Kidney (tissue), 14 donors: ENCODE results near the gene KNCN. TPM values are rescaled to one million over a fixed set of nuclear protein-coding genes. Genes with fewer than 3 reads are reported as not detected.

Source experiments
- DNase-seq, 5 donors: peaks; one replicate each; pipeline ENCODE4 v3.0.0-alpha.2; 2013 to 2020
- FAIRE-seq: peaks from 2 replicates; lab custom pipeline; 2012; peaks lifted over from hg19 to GRCh38; lab: Jason Lieb, UNC
- H3K27ac ChIP-seq, 2 donors: one replicate each; pipeline ENCODE4 v1.7.0; 2013; ENCODE audit warnings: low read depth in 2 of 2, low read length in 2 of 2, inconsistent platforms in 1 of 2
- H3K27me3 ChIP-seq: one replicate; pipeline ENCODE4 v1.7.1; 2013; ENCODE audit warnings: low read length, inconsistent platforms; ENCODE audit not compliant: control insufficient read depth, insufficient read depth
- H3K36me3 ChIP-seq, 3 donors: one replicate each; pipeline versions ENCODE4 v1.7.0 to v1.7.1; 2013; ENCODE audit warnings: low read length in 3 of 3, control low read depth in 1 of 3, inconsistent platforms in 1 of 3; ENCODE audit not compliant: insufficient read depth in 3 of 3, control insufficient read depth in 2 of 3
- H3K4me1 ChIP-seq, 3 donors: one replicate each; pipeline versions ENCODE4 v1.7.0 to v1.7.1; 2013; ENCODE audit warnings: low read length in 3 of 3, inconsistent platforms in 1 of 3, low read depth in 1 of 3; ENCODE audit not compliant: control insufficient read depth in 2 of 3, insufficient read depth in 2 of 3
- H3K4me3 ChIP-seq, 3 donors: one replicate each; pipeline versions ENCODE4 v1.7.0 to v1.8.1; 2013; ENCODE audit warnings: low read length in 3 of 3, control low read depth in 1 of 3, inconsistent platforms in 1 of 3
- H3K9ac ChIP-seq, 3 donors: one replicate each; pipeline versions ENCODE4 v1.7.0 to v1.7.1; 2013; ENCODE audit warnings: low read length in 3 of 3, control low read depth in 1 of 3, inconsistent platforms in 1 of 3
- H3K9me3 ChIP-seq, 3 donors: one replicate each; pipeline versions ENCODE4 v1.7.0 to v1.7.1; 2013; ENCODE audit warnings: low read length in 3 of 3, control low read depth in 1 of 3, inconsistent platforms in 1 of 3; ENCODE audit not compliant: control insufficient read depth in 2 of 3, insufficient read depth in 1 of 3
- intact Hi-C: fragments of 100-400 bp; cut with DNase I; formaldehyde crosslinking; loops from one replicate; pipeline ENCODE4 v1.11.1; 2022
- polyA plus RNA-seq: library from polyadenylated mRNA; stranded (reverse); fragments of 350-450 nt; fragmentation: Illumina TruSeq; extraction: RNeasy Lipid Tissue Mini Kit (QIAGEN cat#74804); gene quantifications from one replicate; pipeline ENCODE4 v1.2.3, GENCODE V29; 2014; ENCODE audit warnings: low read depth, low replicate concordance; ENCODE audit not compliant: insufficient read depth
- total RNA-seq: library from RNA; stranded (reverse); fragmentation: NEBNext Ultra II Directional; extraction: Animal tissue kit (Norgen Biotek cat#: 25700); gene quantifications from one replicate; pipeline ENCODE4 v1.2.1, GENCODE V29; 2021
- TF ChIP-seq, protein P1 (sequence below): IDR thresholded peaks from 3 replicates; pipeline ENCODE4 v1.5.1; 2012; ENCODE audit warnings: mild to moderate bottlenecking, moderate library complexity, borderline replicate concordance; ENCODE audit not compliant: insufficient read depth; ENCODE audit errors: extremely low read depth
- donor health status: control.
- donor health status: control.
- donor health status: control.
- donor health status: control.
- donor health status: control.
- donor health status: DM: yes; HTN: yes; CAD: no.
- donor health status: Normal renal cell carcinoma (clear cell type).

KNCN gene
- total and polyA plus RNA-seq, 2 donors from 2014 or later: not detected

DNA sequence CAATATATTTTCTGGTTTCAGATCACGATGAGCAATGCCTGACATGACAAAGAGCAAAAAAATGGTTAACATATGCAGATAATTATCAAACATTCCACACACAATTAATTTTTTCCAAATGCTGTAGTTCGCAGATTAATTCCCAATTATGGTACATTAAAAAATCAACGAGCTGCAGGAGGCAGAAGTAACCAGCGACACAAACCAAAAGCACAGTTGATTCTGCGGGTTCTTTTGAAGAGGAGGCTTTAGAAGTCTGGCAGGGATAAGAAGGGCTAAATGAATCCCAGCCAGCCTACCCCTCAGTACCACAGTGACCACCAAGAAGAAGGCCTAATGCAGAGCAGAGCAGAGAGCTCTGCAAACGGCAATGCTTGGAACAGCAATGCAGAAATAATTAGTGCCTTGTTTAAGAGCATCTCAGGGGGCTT, 17.0 kb upstream of the KNCN start:
- peaks cover 0 to 10% (median 6%) of the 10 kb centered on the region in 3 donors for H3K36me3 ChIP-seq
- no peak overlapping the region for H3K27ac ChIP-seq
- DNase-seq: no peak
- H3K9ac ChIP-seq: no peak overlapping the region
- intact Hi-C loops: no loop called here
- H3K9me3 ChIP-seq: no peaks in the 10 kb centered on the region
- TF ChIP-seq, protein P1, sequence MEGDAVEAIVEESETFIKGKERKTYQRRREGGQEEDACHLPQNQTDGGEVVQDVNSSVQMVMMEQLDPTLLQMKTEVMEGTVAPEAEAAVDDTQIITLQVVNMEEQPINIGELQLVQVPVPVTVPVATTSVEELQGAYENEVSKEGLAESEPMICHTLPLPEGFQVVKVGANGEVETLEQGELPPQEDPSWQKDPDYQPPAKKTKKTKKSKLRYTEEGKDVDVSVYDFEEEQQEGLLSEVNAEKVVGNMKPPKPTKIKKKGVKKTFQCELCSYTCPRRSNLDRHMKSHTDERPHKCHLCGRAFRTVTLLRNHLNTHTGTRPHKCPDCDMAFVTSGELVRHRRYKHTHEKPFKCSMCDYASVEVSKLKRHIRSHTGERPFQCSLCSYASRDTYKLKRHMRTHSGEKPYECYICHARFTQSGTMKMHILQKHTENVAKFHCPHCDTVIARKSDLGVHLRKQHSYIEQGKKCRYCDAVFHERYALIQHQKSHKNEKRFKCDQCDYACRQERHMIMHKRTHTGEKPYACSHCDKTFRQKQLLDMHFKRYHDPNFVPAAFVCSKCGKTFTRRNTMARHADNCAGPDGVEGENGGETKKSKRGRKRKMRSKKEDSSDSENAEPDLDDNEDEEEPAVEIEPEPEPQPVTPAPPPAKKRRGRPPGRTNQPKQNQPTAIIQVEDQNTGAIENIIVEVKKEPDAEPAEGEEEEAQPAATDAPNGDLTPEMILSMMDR: no peak
- no peak for FAIRE-seq
- no peak overlapping the region for H3K4me3 ChIP-seq
- peaks cover 0 to 2% (median 0%) of the 10 kb centered on the region in 3 donors for H3K4me1 ChIP-seq
- no peaks in the 10 kb centered on the region for H3K27me3 ChIP-seq

DNA sequence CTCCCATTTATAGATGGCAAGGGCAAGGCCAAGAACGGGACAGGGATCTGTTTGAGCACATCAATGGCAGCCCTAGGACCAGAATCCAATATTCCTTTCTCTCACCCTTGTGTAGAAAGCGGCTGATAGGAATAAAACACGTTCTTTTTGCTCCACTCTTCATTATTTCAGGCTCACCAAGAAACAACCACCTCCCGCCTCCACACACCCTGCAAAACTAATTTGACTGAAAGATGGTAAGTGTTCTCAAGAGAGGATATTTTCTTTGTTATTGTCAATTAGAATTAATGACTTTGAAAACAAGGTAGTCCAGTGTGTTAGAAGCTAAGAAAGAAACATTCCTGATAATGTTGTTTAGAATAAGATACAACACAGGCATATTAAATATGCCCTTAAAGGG, 11.9 kb upstream of the KNCN start:
- no peaks in the 10 kb centered on the region for H3K27me3 ChIP-seq
- TF ChIP-seq, protein P1: no peak
- intact Hi-C loops: no loop called here
- H3K4me1 ChIP-seq: no peaks in the 10 kb centered on the region
- no peak overlapping the region for H3K27ac ChIP-seq
- no peak for DNase-seq
- H3K9me3 ChIP-seq: no peaks in the 10 kb centered on the region
- H3K36me3 ChIP-seq: peaks cover 0 to 33% (median 15%) of the 10 kb centered on the region in 3 donors
- no peak overlapping the region for H3K9ac ChIP-seq
- FAIRE-seq: no peak
- no peak overlapping the region for H3K4me3 ChIP-seq

GRCh38 chr1:46562498-46562897, 11.1 kb upstream of the KNCN start:
- peaks cover 0 to 33% (median 15%) of the 10 kb centered on the region in 3 donors for H3K36me3 ChIP-seq

More at GRCh38 chr1:46562498-46562897, 11.1 kb upstream of the KNCN start:
- no peak for FAIRE-seq
- no peaks in the 10 kb centered on the region for H3K9me3 ChIP-seq
- H3K4me3 ChIP-seq: no peak overlapping the region
- no peaks in the 10 kb centered on the region for H3K27me3 ChIP-seq
- TF ChIP-seq, protein P1: no peak
- no peak for DNase-seq
- H3K9ac ChIP-seq: no peak overlapping the region
- H3K4me1 ChIP-seq: no peaks in the 10 kb centered on the region
- no peak overlapping the region for H3K27ac ChIP-seq
- intact Hi-C loops: no loop called here
